GM18505 (cell line): ENCODE measurements around the gene KIF21A.

Experiments used
- ATAC-seq: cut with Tn5 transposase; IDR thresholded peaks from one replicate; pipeline ENCODE4 v1.9.1; 2021; ENCODE audit not compliant: unreplicated experiment
- POLR2A ChIP-seq: IDR thresholded peaks from 4 replicates; pipeline ENCODE4 v1.6.1; 2011; ENCODE audit warnings: borderline replicate concordance; ENCODE audit not compliant: insufficient read depth, insufficient read length; ENCODE audit errors: extremely low read depth

KIF21A gene

GRCh38 chr12:39364196-39364595, 78.7 kb downstream of the KIF21A start:
- TF ChIP-seq POLR2A = no peak
- no peak for ATAC-seq

- TF ChIP-seq POLR2A = no peak
- ATAC-seq = no peak
Measured at GRCh38 chr12:39359645-39360044, 83.3 kb downstream of the KIF21A start.

DNA sequence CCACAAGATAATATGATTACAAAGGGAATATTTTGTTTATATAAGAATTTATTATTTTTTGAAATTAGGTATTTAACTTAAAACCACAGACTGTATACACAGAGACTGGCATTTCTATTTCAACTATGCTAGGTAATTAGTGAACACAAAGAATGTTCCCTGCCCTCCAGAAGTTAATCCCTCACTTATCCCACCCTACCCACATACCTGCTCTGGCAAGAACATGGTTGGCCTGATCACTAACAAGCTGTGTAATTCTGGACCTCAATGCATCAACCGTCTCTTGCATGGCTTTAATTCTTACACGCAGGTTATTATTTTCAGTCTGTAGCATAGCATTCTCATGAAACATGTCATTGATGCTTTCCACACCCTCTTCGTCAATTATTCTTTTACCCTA, 85.9 kb downstream of the KIF21A start:
- no peak for ATAC-seq
- no peak for TF ChIP-seq POLR2A

GRCh38 chr12:39355841-39356240, 87.1 kb downstream of the KIF21A start:
- TF ChIP-seq POLR2A = no peak
- ATAC-seq = no peak

- TF ChIP-seq POLR2A = no peak
- ATAC-seq = no peak
Measured at GRCh38 chr12:39354955-39355354, 88.0 kb downstream of the KIF21A start.

DNA sequence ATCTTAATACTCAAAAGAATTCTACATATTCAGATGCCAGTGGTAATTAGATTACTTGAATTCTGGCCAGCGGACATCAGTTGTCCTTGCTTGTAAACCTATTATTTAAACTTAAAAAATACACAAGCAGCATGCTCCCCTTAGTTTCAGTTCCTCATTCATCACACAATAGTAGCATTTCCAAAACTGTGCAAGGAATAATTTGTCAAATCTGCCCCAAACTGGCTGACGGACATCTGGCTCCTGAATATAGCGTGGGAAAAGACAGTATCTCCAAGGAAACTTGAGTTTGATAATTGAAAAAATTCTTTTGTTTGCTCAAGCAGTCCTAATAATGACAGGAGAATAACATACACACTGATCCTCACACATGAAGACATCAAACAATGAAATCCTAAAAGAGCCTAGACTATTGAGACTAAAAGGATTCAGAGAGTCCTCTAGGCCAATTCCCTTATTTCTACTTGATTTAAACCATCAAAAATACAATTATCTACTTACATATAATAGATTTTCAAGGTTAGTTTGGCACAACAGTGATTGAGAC, 90.4 kb downstream of the KIF21A start:
- TF ChIP-seq POLR2A = no peak
- no peak for ATAC-seq

GRCh38 chr12:39351153-39351552, 91.8 kb downstream of the KIF21A start:
- ATAC-seq = no peak
- TF ChIP-seq POLR2A = no peak

- ATAC-seq = no peak
- no peak for TF ChIP-seq POLR2A
Measured at GRCh38 chr12:39348941-39349626, 93.8 kb downstream of the KIF21A start.

DNA sequence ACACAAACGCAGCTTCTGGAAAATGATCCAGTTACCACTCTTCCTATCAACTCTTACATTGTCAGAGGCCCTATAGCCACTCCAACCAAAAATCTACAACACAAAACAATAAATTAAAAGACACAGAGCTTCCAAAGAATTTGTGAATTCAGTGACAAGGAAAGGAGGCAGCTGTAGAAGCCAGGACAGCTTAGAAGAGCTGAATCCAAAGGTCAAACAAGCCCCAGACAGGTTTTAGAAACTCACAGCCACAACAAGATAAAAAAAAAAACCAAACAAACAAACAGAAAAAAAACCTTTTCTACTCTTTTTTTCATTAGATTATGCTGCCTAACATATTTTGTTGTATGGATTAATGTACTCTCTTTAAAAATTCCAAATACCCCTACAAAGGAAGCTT, 94.4 kb downstream of the KIF21A start:
- no peak for TF ChIP-seq POLR2A
- no peak for ATAC-seq

- ATAC-seq = no peak
- TF ChIP-seq POLR2A = no peak
Measured at GRCh38 chr12:39344926-39345325, 98.0 kb downstream of the KIF21A start.

DNA sequence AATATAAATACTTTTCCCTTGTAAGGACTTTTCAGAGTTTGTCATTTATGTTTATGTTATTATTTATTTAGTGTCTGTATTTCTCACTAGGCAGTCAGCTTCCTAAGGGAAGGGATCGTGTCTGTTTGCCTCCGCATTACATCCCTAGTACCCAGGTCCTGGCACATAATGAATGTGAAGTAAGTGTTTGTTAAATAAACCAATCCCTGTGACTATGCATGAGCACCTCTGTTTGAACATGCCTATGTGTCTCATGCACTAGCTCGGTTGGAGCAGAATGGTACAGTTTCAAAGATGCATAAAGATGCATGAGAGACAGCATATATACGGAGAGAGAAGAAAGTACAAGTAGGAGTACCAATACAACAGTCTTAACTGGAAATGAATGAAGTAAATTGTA, 99.3 kb downstream of the KIF21A start:
- no peak for TF ChIP-seq POLR2A
- no peak for ATAC-seq

DNA sequence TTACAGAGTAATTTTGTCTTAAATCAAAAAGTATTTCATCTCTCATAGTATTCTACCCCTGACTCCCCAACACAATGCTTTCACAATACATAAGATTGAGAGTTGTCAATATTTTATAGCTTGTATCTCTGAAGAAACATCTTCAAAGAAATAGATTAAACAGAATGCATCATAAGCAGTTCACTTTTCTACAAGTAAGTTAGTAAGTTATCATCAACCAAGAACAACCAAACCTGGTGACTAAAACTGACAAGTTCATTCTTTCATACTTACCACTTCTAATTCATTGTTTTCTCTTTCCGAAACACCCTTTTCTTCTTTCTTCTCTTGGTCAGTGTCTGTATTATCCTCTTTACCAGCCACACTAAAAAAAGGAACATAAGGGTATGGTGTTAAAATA, 101.2 kb downstream of the KIF21A start:
- TF ChIP-seq POLR2A = no peak
- ATAC-seq = no peak

DNA sequence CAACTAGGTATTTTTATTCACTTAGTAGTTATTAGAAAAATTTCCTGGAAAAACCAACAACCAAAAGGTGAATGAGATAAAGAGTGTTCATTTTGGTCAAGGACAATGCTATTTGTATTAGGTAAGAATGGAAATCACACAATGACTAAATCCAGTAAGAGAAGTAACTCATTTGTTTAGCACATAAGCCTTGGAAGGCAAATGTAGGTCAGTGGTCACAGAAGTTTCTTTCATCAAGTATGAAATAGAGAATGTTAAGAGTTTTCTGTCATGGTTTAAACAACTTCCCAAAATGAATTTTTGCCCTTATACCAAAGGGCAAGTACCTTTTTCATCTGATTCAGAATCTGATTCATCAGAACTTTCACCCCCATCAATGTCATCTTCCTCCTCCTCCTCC, 101.7 kb downstream of the KIF21A start:
- TF ChIP-seq POLR2A = no peak
- no peak for ATAC-seq

DNA sequence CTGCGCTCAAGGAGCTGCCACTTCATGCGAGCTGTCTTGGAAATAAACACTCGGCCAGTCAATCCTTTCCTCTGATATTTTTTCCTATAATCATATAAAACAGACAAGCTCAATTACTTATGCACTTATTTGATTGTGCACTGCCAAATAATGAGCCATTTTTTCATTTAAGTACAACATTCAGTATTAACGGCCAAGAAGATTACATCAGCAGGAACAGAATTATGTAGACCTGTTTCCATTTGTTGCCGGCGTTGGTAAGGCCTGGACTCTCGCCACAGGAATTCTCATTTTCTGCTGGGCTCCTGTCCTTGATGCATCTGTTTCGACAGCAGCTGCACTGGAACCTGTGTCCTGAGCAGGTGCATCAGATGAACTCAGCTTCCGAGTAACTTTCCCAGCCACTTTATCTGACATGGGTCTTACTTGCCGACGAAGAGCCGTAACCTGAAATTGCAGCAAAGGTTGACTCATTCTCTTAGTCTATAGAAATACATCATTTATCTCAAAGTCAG, 110.2 kb downstream of the KIF21A start:
- no peak for TF ChIP-seq POLR2A
- ATAC-seq = no peak
